Activated CD4-positive, alpha-beta T cell treated with anti-CD3 and anti-CD28 coated beads, Interleukin-2, amount 10 ng/mL, durations not matched to agents 24 days and 14 days (primary cell): ENCODE results near the gene ULK4. TPM values are rescaled to one million over a fixed set of nuclear protein-coding genes. Genes with fewer than 3 reads are reported as not detected.

ENCODE experiments used
- DNase-seq: peaks from one replicate; pipeline ENCODE4 v3.0.0; 2022
- H3K27ac Mint-ChIP-seq: one replicate; pipeline ENCODE4 v1.8.0; 2022; ENCODE audit warnings: mild to moderate bottlenecking, mixed read lengths
- H3K27me3 Mint-ChIP-seq: one replicate; pipeline ENCODE4 v1.8.0; 2022; ENCODE audit warnings: mixed read lengths
- H3K36me3 Mint-ChIP-seq: one replicate; pipeline ENCODE4 v1.8.0; 2022; ENCODE audit warnings: low read depth, mild to moderate bottlenecking, mixed read lengths
- H3K4me1 Mint-ChIP-seq: one replicate; pipeline ENCODE4 v1.8.0; 2021; ENCODE audit warnings: mixed read lengths
- H3K4me3 Mint-ChIP-seq: one replicate; pipeline ENCODE4 v1.8.0; 2022; ENCODE audit warnings: mild to moderate bottlenecking, moderate library complexity, mixed read lengths
- H3K9me3 Mint-ChIP-seq: one replicate; pipeline ENCODE4 v1.8.0; 2021; ENCODE audit warnings: mixed read lengths
- intact Hi-C: fragments of 100-400 bp; cut with micrococcal nuclease; formaldehyde crosslinking; loops from one replicate; pipeline ENCODE4 v1.15.1; 2023
- total RNA-seq: library from RNA; stranded (reverse); gene quantifications from 2 replicates; pipeline ENCODE4 v1.2.3, GENCODE V29; 2022

ULK4 gene
- total RNA-seq, 1 donor from 2014 or later, result 10.2 TPM

- Mint-ChIP-seq H3K4me3 (no peak overlapping the region), H3K27ac (no peak overlapping the region), H3K9me3 (no peaks in the 10 kb centered on the region), H3K36me3 (no peaks in the 10 kb centered on the region), H3K4me1 (no peaks in the 10 kb centered on the region), H3K27me3 (no peaks in the 10 kb centered on the region)
- no peak for DNase-seq
- intact Hi-C loops, result no loop called here
Measured at GRCh38 chr3:41267975-41268640, 693.8 kb downstream of the ULK4 start.

GRCh38 chr3:41265823-41266273, 696.1 kb downstream of the ULK4 start:
- Mint-ChIP-seq H3K36me3 (no peaks in the 10 kb centered on the region), H3K27me3 (no peaks in the 10 kb centered on the region), H3K9me3 (no peaks in the 10 kb centered on the region), H3K4me1 (no peaks in the 10 kb centered on the region), H3K27ac (no peak overlapping the region), H3K4me3 (no peak overlapping the region)
- intact Hi-C loops, result no loop called here
- no peak for DNase-seq

GRCh38 chr3:41265011-41265545, 696.8 kb downstream of the ULK4 start:
- H3K36me3 Mint-ChIP-seq, result no peaks in the 10 kb centered on the region
- intact Hi-C loops, result no loop called here
- no peaks in the 10 kb centered on the region for H3K4me1 Mint-ChIP-seq
- H3K4me3 Mint-ChIP-seq, result no peak overlapping the region
- H3K27ac Mint-ChIP-seq, result no peak overlapping the region
- no peaks in the 10 kb centered on the region for H3K9me3 Mint-ChIP-seq
- no peaks in the 10 kb centered on the region for H3K27me3 Mint-ChIP-seq
- DNase-seq, result peak; percentile 37

- Mint-ChIP-seq H3K4me3 (no peak overlapping the region), H3K9me3 (no peaks in the 10 kb centered on the region), H3K27ac (no peak overlapping the region), H3K4me1 (no peaks in the 10 kb centered on the region), H3K27me3 (no peaks in the 10 kb centered on the region), H3K36me3 (no peaks in the 10 kb centered on the region)
- intact Hi-C loops, result no loop called here
- DNase-seq, result no peak
Measured at GRCh38 chr3:41260063-41260450, 701.8 kb downstream of the ULK4 start.

- Mint-ChIP-seq H3K9me3 (no peaks in the 10 kb centered on the region), H3K36me3 (no peaks in the 10 kb centered on the region), H3K4me3 (no peak overlapping the region), H3K4me1 (no peaks in the 10 kb centered on the region), H3K27ac (no peak overlapping the region), H3K27me3 (no peaks in the 10 kb centered on the region)
- intact Hi-C loops, result no loop called here
- peak; percentile 42 for DNase-seq
Measured at GRCh38 chr3:41259449-41260062, 702.3 kb downstream of the ULK4 start.

GRCh38 chr3:41258239-41258800, 703.6 kb downstream of the ULK4 start:
- peaks cover 2% of the 10 kb centered on the region for H3K27me3 Mint-ChIP-seq
- no peak for DNase-seq
- H3K4me1 Mint-ChIP-seq, result no peaks in the 10 kb centered on the region
- H3K9me3 Mint-ChIP-seq, result no peaks in the 10 kb centered on the region
- no peak overlapping the region for H3K27ac Mint-ChIP-seq
- no peaks in the 10 kb centered on the region for H3K36me3 Mint-ChIP-seq
- intact Hi-C loops, result no loop called here
- no peak overlapping the region for H3K4me3 Mint-ChIP-seq

GRCh38 chr3:41251593-41251992, 710.3 kb downstream of the ULK4 start:
- intact Hi-C loops, result no loop called here
- no peak for DNase-seq
- Mint-ChIP-seq H3K4me1 (no peaks in the 10 kb centered on the region), H3K9me3 (no peaks in the 10 kb centered on the region), H3K4me3 (no peak overlapping the region), H3K27ac (no peak overlapping the region), H3K36me3 (no peaks in the 10 kb centered on the region), H3K27me3 (peaks cover 4% of the 10 kb centered on the region)

GRCh38 chr3:41250825-41251224, 711.1 kb downstream of the ULK4 start:
- Mint-ChIP-seq H3K27me3 (peaks cover 4% of the 10 kb centered on the region), H3K4me1 (no peaks in the 10 kb centered on the region), H3K4me3 (no peak overlapping the region), H3K9me3 (no peaks in the 10 kb centered on the region), H3K36me3 (no peaks in the 10 kb centered on the region), H3K27ac (no peak overlapping the region)
- no peak for DNase-seq
- intact Hi-C loops, result no loop called here

GRCh38 chr3:41249318-41249717, 712.6 kb downstream of the ULK4 start:
- Mint-ChIP-seq H3K27me3 (peaks cover 4% of the 10 kb centered on the region), H3K4me3 (no peak overlapping the region), H3K9me3 (no peaks in the 10 kb centered on the region), H3K27ac (no peak overlapping the region), H3K36me3 (peaks cover 3% of the 10 kb centered on the region), H3K4me1 (no peaks in the 10 kb centered on the region)
- no peak for DNase-seq
- intact Hi-C loops, result no loop called here

- no peak overlapping the region for H3K27ac Mint-ChIP-seq
- intact Hi-C loops, result no loop called here
- H3K9me3 Mint-ChIP-seq, result no peaks in the 10 kb centered on the region
- no peak overlapping the region for H3K4me3 Mint-ChIP-seq
- DNase-seq, result no peak
- H3K27me3 Mint-ChIP-seq, result peaks cover 2% of the 10 kb centered on the region
- peaks cover 5% of the 10 kb centered on the region for H3K36me3 Mint-ChIP-seq
- H3K4me1 Mint-ChIP-seq, result no peaks in the 10 kb centered on the region
Measured at GRCh38 chr3:41248525-41248924, 713.4 kb downstream of the ULK4 start.

GRCh38 chr3:41247055-41248004, 714.6 kb downstream of the ULK4 start:
- Mint-ChIP-seq H3K27me3 (peaks cover 2% of the 10 kb centered on the region), H3K9me3 (no peaks in the 10 kb centered on the region), H3K4me3 (no peak overlapping the region), H3K27ac (no peak overlapping the region), H3K4me1 (no peaks in the 10 kb centered on the region), H3K36me3 (peaks cover 5% of the 10 kb centered on the region)
- no peak for DNase-seq
- intact Hi-C loops, result no loop called here

GRCh38 chr3:41244620-41245336, 717.1 kb downstream of the ULK4 start:
- Mint-ChIP-seq H3K4me3 (no peak overlapping the region), H3K9me3 (no peaks in the 10 kb centered on the region), H3K27me3 (no peaks in the 10 kb centered on the region), H3K27ac (no peak overlapping the region), H3K36me3 (peaks cover 16% of the 10 kb centered on the region), H3K4me1 (no peaks in the 10 kb centered on the region)
- intact Hi-C loops, result no loop called here
- peak; percentile 47 for DNase-seq

GRCh38 chr3:41243183-41243582, 718.7 kb downstream of the ULK4 start:
- DNase-seq, result peak; percentile 50
- no peaks in the 10 kb centered on the region for H3K4me1 Mint-ChIP-seq
- H3K9me3 Mint-ChIP-seq, result no peaks in the 10 kb centered on the region
- H3K4me3 Mint-ChIP-seq, result no peak overlapping the region
- intact Hi-C loops, result no loop called here
- no peak overlapping the region for H3K27ac Mint-ChIP-seq
- H3K27me3 Mint-ChIP-seq, result no peaks in the 10 kb centered on the region
- H3K36me3 Mint-ChIP-seq, result peaks cover 31% of the 10 kb centered on the region
